ENCODE results near the gene TRIM15.

TRIM15 gene

DNA sequence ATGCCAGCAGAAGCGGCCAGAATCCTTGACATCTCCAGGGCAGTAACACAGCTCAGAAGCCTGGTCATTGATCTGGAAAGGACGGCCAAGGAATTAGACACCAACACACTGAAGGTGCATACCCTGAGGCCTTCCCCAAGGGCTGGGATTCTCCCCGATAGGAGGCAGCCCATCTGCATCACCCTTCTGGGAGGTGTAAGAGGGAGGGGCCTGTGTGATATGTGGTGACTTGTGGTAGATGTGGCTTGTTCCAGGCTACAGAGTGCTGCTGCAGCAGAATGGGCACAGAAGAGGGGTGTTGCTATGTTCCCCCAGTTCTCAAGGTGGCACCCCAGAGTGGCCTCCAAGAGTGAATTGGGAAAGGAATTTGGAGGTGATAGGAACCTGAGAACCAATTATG is 16.2 kb upstream of the TRIM15 start:
- no peak for DNase-seq

DNA sequence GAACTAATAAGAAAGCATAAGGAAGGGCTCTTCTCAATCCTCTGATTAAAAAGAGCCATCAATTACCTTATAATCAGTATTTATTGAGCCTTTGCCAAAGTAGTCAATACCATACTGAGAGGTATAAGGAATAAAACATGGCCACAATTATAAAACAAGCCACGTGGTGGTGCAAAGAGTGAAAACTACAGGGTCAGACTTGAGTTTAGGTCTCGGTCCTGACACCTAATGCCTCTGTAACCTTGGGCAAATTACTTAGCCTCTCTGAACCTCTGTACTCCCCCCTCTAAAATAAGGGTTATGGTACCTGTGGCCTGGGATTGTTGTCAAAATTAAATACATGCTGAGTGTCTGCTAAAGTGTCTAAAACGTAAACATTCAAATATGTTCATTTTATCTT is 14.1 kb upstream of the TRIM15 start:
- no peak for DNase-seq

DNA sequence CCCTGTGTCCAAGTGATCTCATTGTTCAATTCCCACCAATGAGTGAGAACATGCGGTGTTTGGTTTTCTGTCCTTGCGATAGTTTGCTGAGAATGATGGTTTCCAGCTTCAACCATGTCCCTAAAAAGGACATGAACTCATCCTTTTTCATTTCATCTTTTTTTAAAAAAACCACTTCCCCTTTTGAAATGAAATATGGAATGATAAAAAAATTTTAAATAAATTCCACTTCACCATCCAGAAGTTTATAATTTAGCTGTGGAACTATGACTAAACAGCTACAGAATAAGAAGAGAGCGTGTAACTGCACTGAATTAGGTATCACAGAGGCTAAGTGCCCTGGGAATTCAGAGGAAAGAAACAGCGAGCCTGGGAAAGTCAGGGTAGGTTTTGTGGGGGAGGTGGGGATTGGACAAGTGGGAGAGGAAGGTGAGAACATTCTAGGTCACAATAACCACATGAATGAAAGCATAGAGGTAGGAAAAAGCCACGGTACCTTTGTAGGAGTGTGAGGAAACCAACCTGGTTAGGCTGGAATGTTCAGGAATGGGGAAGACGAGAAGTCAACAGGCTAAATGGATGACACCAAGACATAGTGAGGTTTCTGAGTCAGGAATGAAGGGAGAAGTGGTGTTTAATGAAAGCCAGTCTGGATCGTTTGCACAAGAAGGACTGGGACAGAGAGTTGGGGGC is 13.3 kb upstream of the TRIM15 start:
- DNase-seq: no peak

GRCh38 chr6:30150671-30151395 is 12.5 kb upstream of the TRIM15 start:
- DNase-seq: no peak

DNA sequence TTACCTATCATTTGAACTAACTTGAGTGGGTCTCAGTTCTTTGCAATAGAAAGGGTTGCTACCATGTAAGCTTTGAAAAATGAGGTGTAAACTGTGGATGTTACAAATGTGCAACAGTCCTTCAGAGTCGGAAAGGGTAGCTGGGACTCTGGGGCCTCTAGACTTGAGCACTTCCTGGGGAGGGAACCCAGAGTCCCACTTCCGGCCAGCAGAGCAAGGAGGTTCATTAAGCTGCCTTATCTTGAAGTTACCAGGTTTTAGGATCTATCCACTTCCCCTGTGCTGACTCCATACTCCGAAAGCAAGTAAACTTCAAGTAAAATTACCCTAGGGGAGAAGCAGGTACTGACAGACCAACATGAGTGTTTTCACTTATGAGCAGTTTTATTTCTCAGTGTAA is 11.8 kb upstream of the TRIM15 start:
- DNase-seq: no peak

DNA sequence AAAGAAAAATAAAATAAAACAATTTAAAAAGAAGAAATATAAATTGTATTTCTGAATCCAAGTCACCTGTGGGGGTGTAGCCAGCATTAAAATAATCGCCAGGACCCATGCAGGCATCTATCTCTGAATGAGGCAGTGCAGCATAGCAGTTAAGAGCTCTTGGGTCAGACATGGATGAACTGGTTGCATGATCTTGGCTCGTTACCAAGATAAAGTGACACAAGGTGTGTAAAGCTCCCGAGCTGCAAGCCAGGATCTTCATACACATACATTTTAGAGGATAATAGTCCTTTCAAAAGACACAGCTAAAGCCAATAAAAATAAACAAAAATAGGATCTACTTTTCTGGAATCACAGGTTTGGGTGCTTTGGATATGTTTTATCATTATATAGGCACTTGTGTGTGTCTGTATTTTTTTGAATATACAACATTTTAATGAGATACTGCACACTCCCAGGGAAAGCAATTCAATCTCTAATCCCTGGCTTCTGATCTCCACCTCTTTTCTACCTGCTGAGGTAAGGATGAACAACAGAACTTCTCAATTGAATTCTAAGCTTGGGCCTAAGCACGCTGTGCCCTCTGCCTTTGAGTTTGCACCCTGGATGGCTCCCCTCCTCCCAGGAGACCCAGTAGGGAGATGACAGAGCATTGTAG is 11.2 kb upstream of the TRIM15 start:
- no peak for DNase-seq

GRCh38 chr6:30152910-30153610 is 10.3 kb upstream of the TRIM15 start:
- no peak for DNase-seq

DNA sequence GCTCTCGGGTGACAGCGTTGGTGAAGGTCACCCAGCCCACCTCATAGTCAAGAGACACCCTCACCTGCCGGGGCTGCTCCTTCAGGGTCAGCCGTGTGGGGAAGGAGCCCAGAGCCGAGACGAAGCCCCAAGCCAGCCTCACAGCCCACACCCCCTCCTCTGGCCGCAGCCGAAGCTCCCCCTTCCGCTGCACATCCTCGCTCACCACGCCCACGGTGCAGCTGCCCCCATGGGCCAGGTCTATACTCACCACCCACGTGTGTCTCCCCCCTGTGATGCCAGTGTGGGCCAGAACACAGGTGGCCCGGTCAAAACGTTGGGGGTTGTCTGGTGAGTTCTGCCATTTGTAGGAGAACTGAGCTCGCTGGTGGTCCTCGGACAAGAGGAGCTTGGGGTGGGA is 9.3 kb upstream of the TRIM15 start:
- DNase-seq: no peak

- no peak for DNase-seq
These were observed 8.4 kb upstream of the TRIM15 start for GRCh38 chr6:30154709-30155519.

- DNase-seq: no peak
These were observed 7.7 kb upstream of the TRIM15 start for GRCh38 chr6:30155520-30156261.

DNA sequence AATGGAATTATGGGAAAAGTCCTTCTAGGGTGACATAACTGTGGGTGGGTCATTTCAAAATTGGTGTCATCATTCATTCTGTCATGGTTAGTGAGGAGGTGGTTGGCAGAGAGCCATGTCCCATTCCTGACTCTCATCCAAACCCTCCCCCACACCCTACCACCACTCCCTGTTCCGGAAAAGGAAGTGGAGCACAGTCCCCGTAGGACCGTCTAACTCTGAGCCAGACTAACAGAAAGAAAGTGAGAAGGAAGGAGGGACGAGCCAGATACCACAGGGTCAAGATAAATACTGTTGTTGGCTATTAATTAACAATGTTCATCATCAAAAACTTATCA is 7.1 kb upstream of the TRIM15 start:
- no peak for DNase-seq

- no peak for DNase-seq
These were observed 6.6 kb upstream of the TRIM15 start for GRCh38 chr6:30156774-30157173.

- DNase-seq: no peak
These were observed 5.8 kb upstream of the TRIM15 start for GRCh38 chr6:30157581-30157980.

DNA sequence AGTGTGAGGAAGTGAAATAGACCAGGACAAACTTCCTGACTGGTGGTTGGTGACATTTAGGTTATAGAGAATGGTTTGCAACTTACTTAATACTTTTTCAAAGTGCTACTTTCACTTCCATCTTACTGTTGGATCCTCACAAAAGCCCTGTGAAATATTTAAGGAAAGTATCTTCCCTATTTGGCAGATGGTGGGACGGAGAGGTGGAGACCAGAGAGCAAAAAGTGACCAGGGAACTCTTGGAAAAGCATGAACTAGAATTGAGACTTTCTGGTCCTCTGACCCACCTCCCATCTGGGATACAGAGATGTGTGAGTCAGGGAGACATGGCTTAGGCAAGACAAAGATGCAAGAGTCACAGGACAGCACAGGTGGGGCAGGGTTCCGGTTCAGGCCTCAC is 5.3 kb upstream of the TRIM15 start:
- DNase-seq: no peak

GRCh38 chr6:30158475-30159040 is 4.8 kb upstream of the TRIM15 start:
- DNase-seq: no peak

- no peak for DNase-seq
These were observed 3.1 kb upstream of the TRIM15 start for GRCh38 chr6:30160008-30160784.

DNA sequence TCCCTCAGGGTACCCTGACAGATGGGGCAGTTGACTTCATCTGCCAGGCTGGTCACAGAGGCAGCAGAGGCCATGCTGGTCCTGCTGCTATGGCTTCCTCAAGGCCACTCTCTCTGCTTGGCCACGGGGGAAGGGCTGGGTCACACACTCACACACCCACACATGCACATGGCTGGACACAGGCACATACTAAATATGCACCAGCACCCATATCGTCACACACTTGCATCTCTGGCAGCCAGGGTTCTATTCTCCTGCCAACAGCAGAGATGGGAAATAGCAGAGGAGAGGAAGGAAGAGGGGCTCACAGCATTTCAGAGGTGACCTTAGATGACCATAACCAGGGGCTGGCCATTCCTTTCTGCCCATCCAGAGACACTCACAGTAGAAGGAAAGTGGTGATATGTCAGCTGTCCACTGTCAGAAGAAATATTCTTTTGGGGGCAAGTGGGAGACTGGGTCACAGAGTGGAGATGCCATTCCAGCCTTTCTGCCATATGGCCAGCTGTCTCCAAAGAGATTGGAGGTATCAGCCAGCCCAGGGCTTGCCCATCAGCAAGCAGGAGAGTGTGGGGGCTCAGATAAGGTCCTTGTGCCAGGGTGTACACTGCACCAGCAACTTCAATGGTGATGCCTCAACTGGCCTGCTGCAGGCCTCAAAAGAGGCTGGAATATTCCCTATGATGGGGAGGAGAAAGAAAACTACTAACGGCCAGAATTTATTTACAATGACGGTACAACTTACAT is 2.4 kb upstream of the TRIM15 start, which contains the start of gene TRIM10:
TSS of gene TRIM10 (minus strand) at position 427 of the 747 bp plus-strand sequence. CDS start at position 74, 353 bp downstream.
- DNase-seq: no peak

DNA sequence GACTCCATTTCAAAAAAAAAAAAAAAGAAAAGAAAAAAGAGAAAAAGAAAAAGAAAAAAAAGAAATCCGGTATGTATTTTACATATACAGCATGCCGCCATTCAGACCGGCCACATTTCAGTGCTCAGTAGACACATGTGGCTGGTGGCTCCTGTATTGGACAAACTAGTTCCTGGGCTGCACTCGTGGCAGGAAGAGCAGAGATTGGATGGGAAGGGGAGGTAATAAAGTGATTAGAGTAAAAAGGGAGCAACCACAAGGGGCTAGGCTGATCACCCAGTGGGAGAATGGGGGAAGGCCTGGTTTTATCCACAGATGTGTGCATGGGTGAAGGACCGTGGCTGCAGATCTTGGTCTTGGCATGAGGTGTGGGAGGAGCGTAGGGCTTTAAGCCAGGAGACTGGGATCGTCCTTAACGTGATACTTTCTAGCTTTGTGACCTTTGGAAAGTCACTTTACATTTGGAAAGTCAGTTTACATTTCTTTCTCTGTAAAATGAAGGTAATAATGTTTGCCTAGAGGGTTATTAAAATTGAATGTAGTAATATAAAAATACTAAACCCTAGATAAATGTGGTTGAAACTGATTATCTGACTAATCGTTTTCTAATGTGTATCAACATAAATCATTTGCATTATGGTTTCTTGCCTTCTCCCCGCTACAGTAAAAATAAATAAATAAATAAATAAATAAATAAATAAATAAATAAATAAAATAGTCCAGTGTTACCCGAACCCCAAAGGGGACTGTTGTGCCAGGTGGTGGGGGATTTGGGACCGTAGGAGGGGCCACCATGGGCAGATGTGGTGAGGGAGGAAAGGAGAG is 869 bp upstream of the TRIM15 start:
- DNase-seq: no peak

All from right hindlimb (tissue), 1 donor.